GM21515 (cell line): ENCODE measurements around the gene PPL.
"Not testable (repeated sequence)": the region's sequence is repeated elsewhere in the genome, so short reads cannot be mapped to it uniquely, and the experiment has no call there.

Source experiments
- ATAC-seq: cut with Tn5 transposase; IDR thresholded peaks from one replicate; pipeline ENCODE4 v1.9.1; 2021; ENCODE audit not compliant: unreplicated experiment

PPL gene

GRCh38 chr16:4913774-4914525, 23.0 kb downstream of the PPL start:
- no peak for ATAC-seq

GRCh38 chr16:4913130-4913773, 23.7 kb downstream of the PPL start:
- ATAC-seq: no peak

- no peak for ATAC-seq
These were observed 25.0 kb downstream of the PPL start for GRCh38 chr16:4911970-4912386.

GRCh38 chr16:4910828-4911227, 26.1 kb downstream of the PPL start:
- no peak for ATAC-seq

- ATAC-seq: no peak
These were observed 27.1 kb downstream of the PPL start for GRCh38 chr16:4909825-4910224.

- ATAC-seq: no peak
These were observed 28.0 kb downstream of the PPL start for GRCh38 chr16:4908854-4909401.

- ATAC-seq: no peak
These were observed 31.9 kb downstream of the PPL start for GRCh38 chr16:4904942-4905615.

- ATAC-seq: no peak
These were observed 32.6 kb downstream of the PPL start for GRCh38 chr16:4904108-4904941.

GRCh38 chr16:4902038-4902437, 34.9 kb downstream of the PPL start:
- ATAC-seq: no peak

GRCh38 chr16:4900750-4901149, 36.2 kb downstream of the PPL start:
- ATAC-seq: no peak

GRCh38 chr16:4900036-4900435, 36.9 kb downstream of the PPL start:
- ATAC-seq: no peak

- no peak for ATAC-seq
These were observed 37.5 kb downstream of the PPL start for GRCh38 chr16:4899474-4899846.

- no peak for ATAC-seq
These were observed 38.0 kb downstream of the PPL start for GRCh38 chr16:4898811-4899473.

- ATAC-seq: no peak
These were observed 39.6 kb downstream of the PPL start for GRCh38 chr16:4897328-4897727.

- not testable (repeated sequence) for ATAC-seq
These were observed 40.2 kb downstream of the PPL start for GRCh38 chr16:4896761-4897160.

GRCh38 chr16:4895366-4895765, 41.6 kb downstream of the PPL start:
- ATAC-seq: no peak

GRCh38 chr16:4894276-4895150, 42.4 kb downstream of the PPL start:
- ATAC-seq: no peak

GRCh38 chr16:4893103-4893862, 43.7 kb downstream of the PPL start:
- ATAC-seq: no peak
